KOPT-K1 (cell line): ENCODE results near the gene LRRC4C.

ENCODE experiments used
- H3K27ac ChIP-seq: fragments of 200-600 bp; sonication (generic); 2 replicates; pipeline ENCODE4 v1.5.1; 2016; ENCODE audit warnings: antibody characterized with exemption, mild to moderate bottlenecking, low read depth, low read length; ENCODE audit not compliant: poor library complexity, severe bottlenecking
- H3K36me3 ChIP-seq: fragments of 200-600 bp; sonication (generic); 2 replicates; pipeline ENCODE4 v1.5.1; 2017; ENCODE audit warnings: antibody characterized with exemption, mild to moderate bottlenecking, low read length, moderate library complexity; ENCODE audit not compliant: insufficient read depth
- H3K9me3 ChIP-seq: fragments of 200-600 bp; sonication (generic); 2 replicates; pipeline ENCODE4 v1.5.1; 2017; ENCODE audit warnings: antibody characterized with exemption, low read length, mild to moderate bottlenecking; ENCODE audit not compliant: insufficient read depth, poor library complexity, severe bottlenecking

LRRC4C gene

DNA sequence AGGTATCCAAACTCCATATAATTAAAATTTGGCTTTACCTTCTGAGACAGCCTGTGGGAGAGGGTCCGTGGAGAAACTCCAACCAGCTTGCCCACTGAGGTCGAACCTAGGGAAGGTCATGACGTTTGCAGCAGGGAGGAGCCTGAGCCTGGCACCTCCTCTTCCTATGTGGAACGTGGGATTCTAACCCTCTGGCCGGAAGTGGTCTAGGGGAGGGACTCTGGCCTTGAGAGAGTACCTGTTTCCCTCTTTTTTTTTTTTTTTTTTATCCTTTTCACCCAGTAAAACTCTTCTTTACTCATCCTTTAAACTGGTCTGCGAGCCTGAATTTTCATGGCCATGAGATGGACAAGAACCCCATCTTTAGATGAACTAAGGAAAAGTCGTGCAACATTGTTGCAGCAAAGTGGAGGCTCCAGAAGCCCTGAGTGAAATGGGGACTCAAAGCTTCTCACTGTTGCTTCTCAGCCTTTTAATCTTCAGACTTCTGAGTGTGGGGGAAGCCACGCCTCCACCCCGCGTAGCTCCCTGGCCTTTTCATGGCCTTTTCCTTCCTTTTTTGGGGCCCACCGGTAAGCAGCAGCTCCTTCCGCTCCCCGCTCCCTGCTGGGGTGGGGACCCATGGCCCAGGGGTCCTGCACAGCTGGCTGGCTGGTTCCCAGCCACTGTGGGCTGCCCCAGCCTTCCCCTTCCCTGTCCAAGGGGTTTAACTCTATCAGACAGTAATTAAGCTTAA is 1359.9 kb downstream of the LRRC4C start:
- H3K9me3 ChIP-seq = no peaks in the 10 kb centered on the region
- no peak overlapping the region for H3K27ac ChIP-seq
- no peaks in the 10 kb centered on the region for H3K36me3 ChIP-seq

DNA sequence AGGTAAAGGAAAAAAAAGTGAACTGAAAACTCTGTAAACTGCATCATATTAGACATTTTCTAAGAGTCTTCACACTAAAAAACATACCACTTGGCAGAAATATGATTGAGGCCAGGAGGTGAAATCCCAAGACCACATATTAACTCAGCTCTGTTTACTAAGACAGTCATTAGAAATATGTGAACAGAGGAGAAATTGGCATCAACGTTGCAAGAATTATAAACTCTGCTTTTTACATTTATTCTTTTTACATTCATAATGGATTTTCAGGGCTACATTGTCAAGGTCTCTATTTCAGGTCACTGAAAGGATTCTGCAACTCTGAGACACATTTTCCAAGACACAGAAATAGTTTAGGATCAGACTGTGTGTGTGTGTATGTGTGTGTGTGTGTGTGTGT is 1364.0 kb downstream of the LRRC4C start:
- H3K36me3 ChIP-seq = no peaks in the 10 kb centered on the region
- H3K9me3 ChIP-seq = no peaks in the 10 kb centered on the region
- H3K27ac ChIP-seq = no peak overlapping the region

DNA sequence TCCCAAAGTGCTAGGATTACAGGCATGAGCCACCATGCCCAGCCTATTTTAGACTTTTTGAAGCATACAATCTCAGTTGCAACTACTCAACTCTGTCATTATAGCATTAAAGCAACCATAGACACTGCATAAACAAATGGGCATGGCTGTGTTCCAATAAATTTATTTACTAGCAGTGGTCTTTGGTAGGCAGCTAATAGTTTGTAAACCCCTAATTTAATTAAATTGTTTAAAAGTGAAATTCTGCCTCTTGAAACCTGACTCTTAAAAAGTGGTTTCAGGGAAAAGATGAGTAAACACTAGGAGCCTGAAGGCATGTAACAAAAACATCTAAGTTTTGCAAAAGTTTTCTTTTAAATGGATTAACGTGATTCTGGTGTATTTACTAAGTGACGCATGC is 1364.5 kb downstream of the LRRC4C start:
- Histone ChIP-seq H3K9me3 (no peaks in the 10 kb centered on the region), H3K27ac (no peak overlapping the region), H3K36me3 (no peaks in the 10 kb centered on the region)

DNA sequence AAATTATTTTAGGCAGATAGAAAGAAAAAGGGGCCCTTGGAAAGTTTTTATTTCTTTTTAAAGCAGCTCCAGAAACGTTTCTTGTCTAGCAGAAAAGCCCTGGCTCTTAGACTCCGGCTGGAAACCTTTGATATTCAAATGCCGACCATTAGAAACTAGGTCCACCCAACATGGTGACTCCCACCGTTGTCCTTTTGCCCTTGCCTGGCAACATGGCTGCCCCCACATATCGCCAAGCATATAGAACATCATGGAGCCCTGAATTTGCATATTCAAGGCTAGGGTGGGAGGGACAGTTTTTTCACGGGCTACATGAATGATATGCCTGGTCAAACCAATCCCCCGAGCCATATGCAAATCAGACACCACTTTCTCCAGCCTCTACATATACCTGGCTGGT is 1379.0 kb downstream of the LRRC4C start:
- Histone ChIP-seq H3K9me3 (no peaks in the 10 kb centered on the region), H3K27ac (no peak overlapping the region), H3K36me3 (no peaks in the 10 kb centered on the region)
